GM18861 (cell line): ENCODE data around the gene MICALL2.

Experiments used
- ATAC-seq: cut with Tn5 transposase; IDR thresholded peaks from one replicate; pipeline ENCODE4 v1.9.1; 2021; ENCODE audit not compliant: unreplicated experiment

The MICALL2 gene

GRCh38 chr7:1419310-1419634 is 40.0 kb downstream of the MICALL2 start:
- ATAC-seq = no peak

- no peak for ATAC-seq
These were observed 40.6 kb downstream of the MICALL2 start for GRCh38 chr7:1418505-1419309.

GRCh38 chr7:1415389-1415990 is 43.8 kb downstream of the MICALL2 start:
- ATAC-seq = no peak

GRCh38 chr7:1413936-1414639 is 45.2 kb downstream of the MICALL2 start:
- ATAC-seq = no peak

- peak; percentile 58 for ATAC-seq
These were observed 46.7 kb downstream of the MICALL2 start for GRCh38 chr7:1412322-1413261.

GRCh38 chr7:1411414-1411813 is 47.9 kb downstream of the MICALL2 start:
- no peak for ATAC-seq

GRCh38 chr7:1410992-1411391 is 48.3 kb downstream of the MICALL2 start:
- ATAC-seq = no peak

- no peak for ATAC-seq
These were observed 49.7 kb downstream of the MICALL2 start for GRCh38 chr7:1409555-1409954.

- no peak for ATAC-seq
These were observed 50.8 kb downstream of the MICALL2 start for GRCh38 chr7:1408466-1408865.

GRCh38 chr7:1407892-1408291 is 51.4 kb downstream of the MICALL2 start:
- ATAC-seq = no peak

- no peak for ATAC-seq
These were observed 54.2 kb downstream of the MICALL2 start for GRCh38 chr7:1404898-1405548.

- ATAC-seq = no peak
These were observed 54.8 kb downstream of the MICALL2 start for GRCh38 chr7:1404460-1404809.

GRCh38 chr7:1403638-1404459 is 55.4 kb downstream of the MICALL2 start:
- ATAC-seq = no peak

GRCh38 chr7:1402791-1403637 is 56.3 kb downstream of the MICALL2 start:
- no peak for ATAC-seq

GRCh38 chr7:1402110-1402790 is 57.0 kb downstream of the MICALL2 start:
- ATAC-seq = no peak

GRCh38 chr7:1401011-1401410 is 58.3 kb downstream of the MICALL2 start:
- no peak for ATAC-seq

GRCh38 chr7:1400371-1400770 is 58.9 kb downstream of the MICALL2 start:
- ATAC-seq = no peak
